Gastroesophageal sphincter (tissue), 3 donors: Measurements from ENCODE around the gene FAM13C.
"Not testable (repeated sequence)": the region's sequence is repeated elsewhere in the genome, so short reads cannot be mapped to it uniquely, and the experiment has no call there.

ENCODE experiments used
- EP300 ChIP-seq: sonication (generic); formaldehyde crosslinking; IDR thresholded peaks from one replicate; pipeline ENCODE4 v1.6.1; 2017; ENCODE audit warnings: antibody characterized with exemption, mild to moderate bottlenecking
- POLR2A ChIP-seq, 2 donors: fragments of 450-650 bp; IDR thresholded peaks; one replicate each; pipeline ENCODE4 v1.6.1; 2017; ENCODE audit warnings: antibody characterized with exemption in 2 of 2, mild to moderate bottlenecking in 2 of 2, moderate library complexity in 1 of 2
- POLR2AphosphoS5 ChIP-seq: sonication (generic); formaldehyde crosslinking; IDR thresholded peaks from one replicate; pipeline ENCODE4 v1.6.1; 2017; ENCODE audit warnings: antibody characterized with exemption
- TF ChIP-seq, protein P1 (sequence below), 4 experiments: fragments of 200-600 bp in 2 of 4; fragments of 450-650 bp in 2 of 4; sonication (generic) in 1 of 4; IDR thresholded peaks; one replicate each; pipeline ENCODE4 v1.5.1; 2017 to 2019; ENCODE audit warnings: antibody characterized with exemption in 4 of 4, mild to moderate bottlenecking in 2 of 4, moderate library complexity in 2 of 4

DNA sequence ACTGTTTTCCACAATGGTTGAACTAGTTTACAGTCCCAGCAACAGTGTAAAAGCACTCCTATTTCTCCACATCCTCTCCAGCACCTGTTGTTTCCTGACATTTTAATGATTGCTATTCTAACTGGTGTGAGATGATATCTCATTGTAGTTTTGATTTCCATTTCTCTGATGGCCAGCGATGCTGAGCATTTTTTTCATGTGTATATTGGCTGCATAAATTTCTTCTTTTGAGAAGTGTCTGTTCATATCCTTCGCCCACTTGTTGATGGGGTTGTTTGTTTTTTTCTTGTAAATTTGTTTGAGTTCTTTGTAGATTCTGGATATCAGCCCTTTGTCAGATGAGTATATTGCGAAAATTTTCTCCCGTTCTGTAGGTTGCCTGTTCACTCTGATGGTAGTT lies 37.0 kb upstream of the FAM13C start:
- TF ChIP-seq POLR2A (IDR thresholded peaks at IDR 0.05); EP300; POLR2AphosphoS5: not testable (repeated sequence)
- TF ChIP-seq, protein P1, sequence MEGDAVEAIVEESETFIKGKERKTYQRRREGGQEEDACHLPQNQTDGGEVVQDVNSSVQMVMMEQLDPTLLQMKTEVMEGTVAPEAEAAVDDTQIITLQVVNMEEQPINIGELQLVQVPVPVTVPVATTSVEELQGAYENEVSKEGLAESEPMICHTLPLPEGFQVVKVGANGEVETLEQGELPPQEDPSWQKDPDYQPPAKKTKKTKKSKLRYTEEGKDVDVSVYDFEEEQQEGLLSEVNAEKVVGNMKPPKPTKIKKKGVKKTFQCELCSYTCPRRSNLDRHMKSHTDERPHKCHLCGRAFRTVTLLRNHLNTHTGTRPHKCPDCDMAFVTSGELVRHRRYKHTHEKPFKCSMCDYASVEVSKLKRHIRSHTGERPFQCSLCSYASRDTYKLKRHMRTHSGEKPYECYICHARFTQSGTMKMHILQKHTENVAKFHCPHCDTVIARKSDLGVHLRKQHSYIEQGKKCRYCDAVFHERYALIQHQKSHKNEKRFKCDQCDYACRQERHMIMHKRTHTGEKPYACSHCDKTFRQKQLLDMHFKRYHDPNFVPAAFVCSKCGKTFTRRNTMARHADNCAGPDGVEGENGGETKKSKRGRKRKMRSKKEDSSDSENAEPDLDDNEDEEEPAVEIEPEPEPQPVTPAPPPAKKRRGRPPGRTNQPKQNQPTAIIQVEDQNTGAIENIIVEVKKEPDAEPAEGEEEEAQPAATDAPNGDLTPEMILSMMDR (IDR thresholded peaks at IDR 0.05) = not testable (repeated sequence)
